ENCODE results near the gene NEFH.

- no peak for TF ChIP-seq POLR2AphosphoS5 (IDR thresholded peaks at IDR 0.05; ENCODE audit: borderline replicate concordance, low read depth, low read length)
- no peak for TF ChIP-seq EZH2 (IDR thresholded peaks at IDR 0.05)
- TF ChIP-seq FOXP2 (optimal IDR thresholded peaks at IDR 0.05; ENCODE audit: control extremely low read depth, extremely low read length, insufficient read depth), result no peak
Measured at GRCh38 chr22:29520851-29521250, 40.8 kb downstream of the NEFH start.

Data from SK-N-MC (cell line).